Measurements from ENCODE around the gene MYRF. TPM values are rescaled to one million over a fixed set of nuclear protein-coding genes. Genes with fewer than 3 reads are reported as not detected.
A peak's percentile ranks its signal among the peaks of the same experiment; 100 is the strongest.

Gene MYRF
- total and polyA plus RNA-seq, 2 of the 4 experiments (the other 2 are of a cell fraction), result 1.6 to 10.7 TPM

DNA sequence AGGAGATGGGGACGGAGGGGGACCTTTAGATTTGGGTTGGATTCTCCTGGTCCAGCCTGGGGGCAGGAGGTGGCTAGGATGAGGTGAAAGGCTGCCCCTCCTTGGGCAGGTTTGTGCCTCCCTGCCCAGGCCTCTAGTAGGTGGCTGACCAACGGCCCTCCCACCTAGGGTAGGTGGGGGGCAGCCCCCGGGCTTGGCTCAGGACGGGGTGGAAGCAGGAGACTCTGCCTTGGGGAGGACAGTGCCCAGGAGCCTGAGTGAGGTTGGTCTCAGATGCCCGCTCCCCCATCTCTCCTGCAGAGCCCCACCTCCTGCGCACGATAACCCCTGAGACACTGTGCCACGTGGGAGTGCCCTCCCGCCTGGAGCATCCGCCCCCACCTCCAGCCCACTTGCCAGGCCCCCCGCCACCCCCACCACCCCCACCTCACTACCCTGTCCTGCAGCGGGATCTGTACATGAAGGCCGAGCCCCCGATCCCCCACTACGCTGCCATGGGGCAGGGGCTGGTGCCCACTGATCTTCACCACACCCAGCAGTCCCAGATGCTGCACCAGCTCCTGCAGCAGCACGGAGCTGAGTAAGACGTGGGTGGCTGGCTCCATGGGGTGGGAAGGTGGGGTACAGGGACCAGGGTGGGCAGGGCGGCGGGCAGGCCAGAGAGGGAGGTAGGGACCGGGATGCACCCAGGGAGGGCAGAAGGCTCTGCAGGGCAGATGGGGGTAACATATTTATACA, 17.7 kb downstream of the MYRF start:
- no peak for ATAC-seq (ENCODE audit: low read depth)
- peak overlapping the region; percentile 67 to 92 for H4K8ac ChIP-seq (ENCODE audit: low read depth in 2 of 2, low read length in 2 of 2)
- no peaks in the 10 kb centered on the region for H3K9me3 ChIP-seq (ENCODE audit: control insufficient read depth, insufficient read depth, low read length)
- no peak overlapping the region for H3K23ac ChIP-seq (ENCODE audit: low read depth, low read length)
- H4K5ac ChIP-seq (ENCODE audit: low read depth, low read length), result peak overlapping the region; percentile 88; the same call in 1 of the 2 replicates
- H3K4ac ChIP-seq (ENCODE audit: low read depth, low read length), result peak overlapping the region; percentile 65
- no peak overlapping the region for H2BK20ac ChIP-seq (ENCODE audit: low read depth, low read length)
- H3K79me1 ChIP-seq (ENCODE audit: low read depth in 1 of 2, low read length in 2 of 2), result no peaks in the 10 kb centered on the region; a peak in 1 of 4 replicates
- WGBS, 2 experiments (ENCODE audit: extremely low coverage in 2 of 2, insufficient read length in 1 of 2), result 83% methylated on average over 1 of the region's 20 CpGs; no CpG with 5 or more reads in 1 of the 2 experiments
- H2BK15ac ChIP-seq (ENCODE audit: low read depth, low read length), result no peak overlapping the region
- no peaks in the 10 kb centered on the region for H4K20me1 ChIP-seq (ENCODE audit: insufficient read depth, low read length)
- peak overlapping the region; percentile 49 for H3K27ac ChIP-seq (ENCODE audit: insufficient read depth, low read length)
- peak overlapping the region; percentile 54; the same call in 1 of the 2 replicates for H3K18ac ChIP-seq (ENCODE audit: low read depth, low read length)
- H3K14ac ChIP-seq (replicated peaks; ENCODE audit: low read depth, low read length), result 0 out of 2 replicates have a peak overlapping the region, but pooled peaks have one; percentile 22
- 0 out of 2 replicates have a peak overlapping the region, but pooled peaks have one; percentile 48 for H2BK120ac ChIP-seq (ENCODE audit: low read depth, low read length)
- peak overlapping the region; percentile 35; the same call in 1 of the 2 replicates for H3K9ac ChIP-seq (ENCODE audit: low read depth, low read length)
- H3K27me3 ChIP-seq (ENCODE audit: control insufficient read depth, insufficient read depth, low read length), result no peaks in the 10 kb centered on the region
- H2AFZ ChIP-seq (replicated peaks; ENCODE audit: low read length, poor library complexity), result peak overlapping the region; percentile 78
- in situ Hi-C loops (cut with MboI; ENCODE audit: low sequenced_read_pairs), result no loop called here
- H2BK5ac ChIP-seq (ENCODE audit: low read depth, low read length, poor library complexity, severe bottlenecking), result peak overlapping the region; percentile 39
- no peaks in the 10 kb centered on the region for H3K9me1 ChIP-seq (ENCODE audit: insufficient read depth, low read length)
- peaks cover 10% of the 10 kb centered on the region for H3K4me1 ChIP-seq (ENCODE audit: control insufficient read depth, insufficient read depth, low read length)
- no peak overlapping the region for H3K56ac ChIP-seq (ENCODE audit: extremely low read depth, insufficient read depth, low read length)
- dilution Hi-C loops (cut with HindIII; ENCODE audit: low sequenced_read_pairs, unreplicated experiment), result no loop called here
- no TSS peak for BruUV-seq (replicated peaks)
- peak overlapping the region; percentile 81 for H4K91ac ChIP-seq (ENCODE audit: insufficient read depth, low read depth, low read length)
- CTCF ChIA-PET, result interaction anchor here (0.6 kb wide), 1 partner anchor 57 kb away, joined by 3 read pairs; no protein-coding TSS in a partner anchor
- no peak overlapping the region for H3K4me3 ChIP-seq (ENCODE audit: insufficient read depth, low read depth, low read length)
- H2AK5ac ChIP-seq (ENCODE audit: low read depth, low read length), result peak overlapping the region; percentile 59
- H2AK9ac ChIP-seq (replicated peaks; ENCODE audit: low read depth, low read length, poor library complexity), result peak overlapping the region; percentile 88
- DNase-seq, result no peak
- peak overlapping the region; percentile 14 for H3K4me2 ChIP-seq (ENCODE audit: low read depth, low read length)
- intact Hi-C loops (cut with micrococcal nuclease), result no loop called here
- no peaks in the 10 kb centered on the region for H3K36me3 ChIP-seq (ENCODE audit: control insufficient read depth, insufficient read depth, low read length)
- POLR2A ChIA-PET (ENCODE audit: unreplicated experiment), result no interaction called here
- TF ChIP-seq, protein P1, sequence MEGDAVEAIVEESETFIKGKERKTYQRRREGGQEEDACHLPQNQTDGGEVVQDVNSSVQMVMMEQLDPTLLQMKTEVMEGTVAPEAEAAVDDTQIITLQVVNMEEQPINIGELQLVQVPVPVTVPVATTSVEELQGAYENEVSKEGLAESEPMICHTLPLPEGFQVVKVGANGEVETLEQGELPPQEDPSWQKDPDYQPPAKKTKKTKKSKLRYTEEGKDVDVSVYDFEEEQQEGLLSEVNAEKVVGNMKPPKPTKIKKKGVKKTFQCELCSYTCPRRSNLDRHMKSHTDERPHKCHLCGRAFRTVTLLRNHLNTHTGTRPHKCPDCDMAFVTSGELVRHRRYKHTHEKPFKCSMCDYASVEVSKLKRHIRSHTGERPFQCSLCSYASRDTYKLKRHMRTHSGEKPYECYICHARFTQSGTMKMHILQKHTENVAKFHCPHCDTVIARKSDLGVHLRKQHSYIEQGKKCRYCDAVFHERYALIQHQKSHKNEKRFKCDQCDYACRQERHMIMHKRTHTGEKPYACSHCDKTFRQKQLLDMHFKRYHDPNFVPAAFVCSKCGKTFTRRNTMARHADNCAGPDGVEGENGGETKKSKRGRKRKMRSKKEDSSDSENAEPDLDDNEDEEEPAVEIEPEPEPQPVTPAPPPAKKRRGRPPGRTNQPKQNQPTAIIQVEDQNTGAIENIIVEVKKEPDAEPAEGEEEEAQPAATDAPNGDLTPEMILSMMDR (conservative IDR thresholded peaks at IDR 0.05; ENCODE audit: low read depth, low read length), result no peak
- no peak for TF ChIP-seq RCOR1 (IDR thresholded peaks at IDR 0.05; ENCODE audit: insufficient replicate concordance, low read length)
- TF ChIP-seq MXI1 (IDR thresholded peaks at IDR 0.05; ENCODE audit: borderline replicate concordance, low read depth, low read length), result no peak
- TF ChIP-seq, protein P2, sequence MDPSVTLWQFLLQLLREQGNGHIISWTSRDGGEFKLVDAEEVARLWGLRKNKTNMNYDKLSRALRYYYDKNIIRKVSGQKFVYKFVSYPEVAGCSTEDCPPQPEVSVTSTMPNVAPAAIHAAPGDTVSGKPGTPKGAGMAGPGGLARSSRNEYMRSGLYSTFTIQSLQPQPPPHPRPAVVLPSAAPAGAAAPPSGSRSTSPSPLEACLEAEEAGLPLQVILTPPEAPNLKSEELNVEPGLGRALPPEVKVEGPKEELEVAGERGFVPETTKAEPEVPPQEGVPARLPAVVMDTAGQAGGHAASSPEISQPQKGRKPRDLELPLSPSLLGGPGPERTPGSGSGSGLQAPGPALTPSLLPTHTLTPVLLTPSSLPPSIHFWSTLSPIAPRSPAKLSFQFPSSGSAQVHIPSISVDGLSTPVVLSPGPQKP (IDR thresholded peaks at IDR 0.05; ENCODE audit: borderline replicate concordance, low read depth, low read length), result no peak
- no peak for TF ChIP-seq MAFK (IDR thresholded peaks at IDR 0.05; ENCODE audit: low read depth, low read length)
- TF ChIP-seq NFE2L2 (IDR thresholded peaks at IDR 0.05; ENCODE audit: low read depth, low read length), result no peak
- no peak for TF ChIP-seq CEBPB (IDR thresholded peaks at IDR 0.05; ENCODE audit: low read depth, low read length)
- TF ChIP-seq BHLHE40 (IDR thresholded peaks at IDR 0.05; ENCODE audit: low read depth, low read length), result no peak
- no peak for TF ChIP-seq POLR2A (IDR thresholded peaks at IDR 0.05; ENCODE audit: low read depth, low read length)
- TF ChIP-seq SMC3 (IDR thresholded peaks at IDR 0.05; ENCODE audit: low read depth, low read length), result no peak
- no peak for TF ChIP-seq RAD21 (IDR thresholded peaks at IDR 0.05; ENCODE audit: low read length)
- no peak for TF ChIP-seq RFX5 (IDR thresholded peaks at IDR 0.05; ENCODE audit: low read depth, low read length)
- no peak for TF ChIP-seq FOS (IDR thresholded peaks at IDR 0.05; ENCODE audit: low read depth, low read length)
- no peak for TF ChIP-seq CHD1 (IDR thresholded peaks at IDR 0.05; ENCODE audit: low read depth, low read length)
- TF ChIP-seq MAZ (IDR thresholded peaks at IDR 0.05; ENCODE audit: borderline replicate concordance, low read depth, low read length), result no peak
